DND-41 (cell line): ENCODE measurements around the gene LSM4.

Experiments used
- CTCF ChIP-seq: IDR thresholded peaks from 2 replicates; pipeline ENCODE4 v1.5.1; 2012; ENCODE audit warnings: borderline replicate concordance, low read length, moderate library complexity, mild to moderate bottlenecking; ENCODE audit not compliant: poor library complexity, severe bottlenecking; ENCODE audit errors: extremely low read depth
- EZH2 ChIP-seq: IDR thresholded peaks from 3 replicates; pipeline ENCODE4 v1.6.1; 2012; ENCODE audit warnings: borderline replicate concordance, low read depth, mild to moderate bottlenecking, moderate library complexity, low read length, inconsistent platforms; ENCODE audit not compliant: severe bottlenecking

- TF ChIP-seq EZH2 (no peak), CTCF (no peak)
Observed at GRCh38 chr19:18364826-18365528, 42.1 kb upstream of the LSM4 start.
